Stimulated activated CD4-positive, alpha-beta T cell treated with anti-CD3 and anti-CD28 coated beads, Interleukin-12 subunit alpha, Interleukin-12 subunit beta, amount 100 ng/mL, for 48 hours (primary cell): ENCODE data around the gene GFOD2.
"Not testable (repeated sequence)": the region's sequence is repeated elsewhere in the genome, so short reads cannot be mapped to it uniquely, and the experiment has no call there.

Experiments
- DNase-seq, 3 donors: peaks; one replicate each; pipeline ENCODE4 v3.0.0-alpha.2; 2020; ENCODE audit warnings: low read depth in 2 of 3, low spot score in 1 of 3

Gene GFOD2

GRCh38 chr16:67707210-67707609 is 11.9 kb downstream of the GFOD2 start:
- no peak for DNase-seq

GRCh38 chr16:67704110-67704509 is 15.0 kb downstream of the GFOD2 start:
- DNase-seq: no peak

GRCh38 chr16:67703626-67704025 is 15.5 kb downstream of the GFOD2 start:
- DNase-seq: peak in 1 of 3 donors; percentile 5

- DNase-seq: no peak
Observed at GRCh38 chr16:67702130-67702529, 17.0 kb downstream of the GFOD2 start.

- no peak for DNase-seq
Observed at GRCh38 chr16:67701420-67701819, 17.7 kb downstream of the GFOD2 start.

- DNase-seq: no peak
Observed at GRCh38 chr16:67699265-67699664, 19.9 kb downstream of the GFOD2 start.

- no peak for DNase-seq
Observed at GRCh38 chr16:67697422-67698185, 21.5 kb downstream of the GFOD2 start.

- no peak for DNase-seq
Observed at GRCh38 chr16:67694611-67695010, 24.5 kb downstream of the GFOD2 start.

- not testable (repeated sequence) for DNase-seq
Observed at GRCh38 chr16:67693517-67694285, 25.4 kb downstream of the GFOD2 start.

GRCh38 chr16:67685388-67686112 is 33.6 kb downstream of the GFOD2 start:
- DNase-seq: no peak

GRCh38 chr16:67683767-67684166 is 35.3 kb downstream of the GFOD2 start:
- no peak for DNase-seq

- DNase-seq: no peak
Observed at GRCh38 chr16:67679935-67680897, 38.9 kb downstream of the GFOD2 start.

GRCh38 chr16:67678354-67679023 is 40.6 kb downstream of the GFOD2 start:
- DNase-seq: no peak

- no peak for DNase-seq
Observed at GRCh38 chr16:67677712-67678111, 41.4 kb downstream of the GFOD2 start.

- no peak for DNase-seq
Observed at GRCh38 chr16:67676939-67677338, 42.2 kb downstream of the GFOD2 start.

GRCh38 chr16:67676516-67676915 is 42.6 kb downstream of the GFOD2 start:
- no peak for DNase-seq

- no peak for DNase-seq
Observed at GRCh38 chr16:67675999-67676398, 43.1 kb downstream of the GFOD2 start.

- no peak for DNase-seq
Observed at GRCh38 chr16:67675579-67675935, 43.6 kb downstream of the GFOD2 start.

- no peak for DNase-seq
Observed at GRCh38 chr16:67674851-67675578, 44.1 kb downstream of the GFOD2 start.
